Ishikawa (cell line): ENCODE measurements around the gene YJEFN3.

Source experiments
- CEBPB ChIP-seq: IDR thresholded peaks from 2 replicates; pipeline ENCODE4 v1.6.1; 2012
- EGR1 ChIP-seq: IDR thresholded peaks from 2 replicates; pipeline ENCODE4 v1.6.1; 2012
- EP300 ChIP-seq: IDR thresholded peaks from 2 replicates; pipeline ENCODE4 v1.6.1; 2012; ENCODE audit warnings: borderline replicate concordance
- FOXM1 ChIP-seq: IDR thresholded peaks from 2 replicates; pipeline ENCODE4 v1.6.1; 2012; ENCODE audit warnings: low read depth, borderline replicate concordance
- REST ChIP-seq: IDR thresholded peaks from 2 replicates; pipeline ENCODE4 v1.6.1; 2012; ENCODE audit warnings: low read depth, mild to moderate bottlenecking
- TEAD4 ChIP-seq: IDR thresholded peaks from 2 replicates; pipeline ENCODE4 v1.6.1; 2012

- TF ChIP-seq REST = no peak
- no peak for TF ChIP-seq EP300
- no peak for TF ChIP-seq EGR1
- TF ChIP-seq TEAD4 = no peak
- no peak for TF ChIP-seq FOXM1
- TF ChIP-seq CEBPB = no peak
These were observed 40.4 kb downstream of the YJEFN3 start for GRCh38 chr19:19568802-19569756.
